Neural crest cell (in vitro differentiated cells): Measurements from ENCODE around the gene TXNRD1. TPM values are rescaled to one million over a fixed set of nuclear protein-coding genes. Genes with fewer than 3 reads are reported as not detected.

Source experiments
- DNase-seq: peaks from one replicate; pipeline ENCODE4 v3.0.0; 2021; ENCODE audit warnings: low read depth, mixed read lengths, low spot score
- H3K27ac Mint-ChIP-seq: one replicate; pipeline ENCODE4 v1.8.0; 2021; ENCODE audit warnings: mild to moderate bottlenecking, mixed read lengths; ENCODE audit not compliant: unreplicated experiment
- H3K27me3 Mint-ChIP-seq: 2 replicates; pipeline ENCODE4 v1.8.0; 2021; ENCODE audit warnings: low read depth, mild to moderate bottlenecking, mixed read lengths
- H3K36me3 Mint-ChIP-seq: 2 replicates; pipeline ENCODE4 v1.8.0; 2021; ENCODE audit warnings: low read depth, mild to moderate bottlenecking, mixed read lengths
- H3K4me1 Mint-ChIP-seq: 2 replicates; pipeline ENCODE4 v1.8.0; 2021; ENCODE audit warnings: mixed read lengths
- H3K4me3 Mint-ChIP-seq: one replicate; pipeline ENCODE4 v1.8.0; 2021; ENCODE audit warnings: mild to moderate bottlenecking, mixed read lengths
- H3K9me3 Mint-ChIP-seq: 2 replicates; pipeline ENCODE4 v1.8.0; 2021; ENCODE audit warnings: mixed read lengths
- CTCF ChIP-seq: fragments of 200-600 bp; sonication (generic); conservative IDR thresholded peaks from 2 replicates; pipeline ENCODE4 v1.5.0; 2021; ENCODE audit warnings: antibody characterized with exemption, mild to moderate bottlenecking
- long read RNA-seq: library from polyadenylated mRNA; unstranded; transcript quantifications from one replicate; pipeline ENCODE4 v2.0.0, GENCODE V29; 2020
- total RNA-seq: library from RNA; stranded (reverse); gene quantifications from 2 replicates; pipeline ENCODE4 v1.2.1, GENCODE V29; 2021

Gene TXNRD1
- 105 and 107 TPM in 2 replicates for total RNA-seq
- long read RNA-seq, transcript TXNRD1-205 (15 exons, 3,930 nt) = major isoform, 27 of 97 reads
- long read RNA-seq, partial matches to known transcripts = 39 of 97 reads
- long read RNA-seq, other reads (novel, unspliced or antisense) = 27 of 97 reads

GRCh38 chr12:104215638-104216297 lies at the start of gene TXNRD1:
Gene TXNRD1, plus strand, starts transcription at chr12:104215779. Its CDS starts 24 bp downstream, at chr12:104215803.
- Mint-ChIP-seq H3K27ac (peak within 1 kb of the TSS; percentile 88), H3K9me3 (peaks cover 3% of the 10 kb centered on the region), H3K4me3 (peak within 1 kb of the TSS; percentile 83), H3K36me3 (no peaks in the 10 kb centered on the region), H3K4me1 (no peaks in the 10 kb centered on the region), H3K27me3 (peaks cover 8% of the 10 kb centered on the region)
- peak; percentile 91 for TF ChIP-seq CTCF
- DNase-seq = peak; percentile 78

GRCh38 chr12:104165801-104166200 lies 49.8 kb upstream of the TXNRD1 start:
- TF ChIP-seq CTCF = no peak

GRCh38 chr12:104166465-104166864 lies 49.1 kb upstream of the TXNRD1 start:
- H3K27ac Mint-ChIP-seq = no peak overlapping the region
- no peak for TF ChIP-seq CTCF
- no peaks in the 10 kb centered on the region for H3K27me3 Mint-ChIP-seq
- peaks cover 5% of the 10 kb centered on the region for H3K4me1 Mint-ChIP-seq
- H3K4me3 Mint-ChIP-seq = no peak overlapping the region
- H3K36me3 Mint-ChIP-seq = no peaks in the 10 kb centered on the region
- no peak for DNase-seq
- no peaks in the 10 kb centered on the region for H3K9me3 Mint-ChIP-seq

More at GRCh38 chr12:104165801-104166200, 49.8 kb upstream of the TXNRD1 start:
- peaks cover 5% of the 10 kb centered on the region for H3K4me1 Mint-ChIP-seq
- H3K4me3 Mint-ChIP-seq = no peak overlapping the region
- no peak for DNase-seq
- no peaks in the 10 kb centered on the region for H3K9me3 Mint-ChIP-seq
- H3K27me3 Mint-ChIP-seq = no peaks in the 10 kb centered on the region
- no peak overlapping the region for H3K27ac Mint-ChIP-seq
- no peaks in the 10 kb centered on the region for H3K36me3 Mint-ChIP-seq

- H3K4me1 Mint-ChIP-seq = peaks cover 5% of the 10 kb centered on the region
Measured at GRCh38 chr12:104167519-104168458, 47.8 kb upstream of the TXNRD1 start.

More at GRCh38 chr12:104167519-104168458, 47.8 kb upstream of the TXNRD1 start:
- no peaks in the 10 kb centered on the region for H3K9me3 Mint-ChIP-seq
- DNase-seq = no peak
- no peak overlapping the region for H3K27ac Mint-ChIP-seq
- no peaks in the 10 kb centered on the region for H3K36me3 Mint-ChIP-seq
- no peak for TF ChIP-seq CTCF
- H3K27me3 Mint-ChIP-seq = no peaks in the 10 kb centered on the region
- H3K4me3 Mint-ChIP-seq = no peak overlapping the region
